Peyer's patch (tissue), 4 donors: ENCODE data around the gene ACTRT1. TPM values are rescaled to one million over a fixed set of nuclear protein-coding genes. Genes with fewer than 3 reads are reported as not detected.

ENCODE experiments used
- DNase-seq, 3 donors: peaks; one replicate each; pipeline ENCODE4 v3.0.0-alpha.2; 2017 to 2019
- H3K27ac ChIP-seq, 4 donors: fragments of 200-600 bp; sonication (generic); one replicate each; pipeline ENCODE4 v1.5.1; 2016 to 2019
- H3K27me3 ChIP-seq, 2 donors: fragments of 200-600 bp; sonication (generic); one replicate each; pipeline ENCODE4 v1.5.1; 2019
- H3K36me3 ChIP-seq, 3 donors: fragments of 200-600 bp; sonication (generic); one replicate each; pipeline ENCODE4 v1.5.1; 2016 to 2019
- H3K4me1 ChIP-seq, 4 donors: fragments of 200-600 bp; sonication (generic); one replicate each; pipeline ENCODE4 v1.5.1; 2016 to 2019
- H3K4me3 ChIP-seq, 4 donors: fragments of 200-600 bp; sonication (generic); 1 replicate in 3 of 4; 2 replicates in 1 of 4; pipeline ENCODE4 v1.5.1; 2016 to 2019; ENCODE audit warnings: mild to moderate bottlenecking in 1 of 4
- H3K9me3 ChIP-seq, 4 donors: fragments of 200-600 bp; sonication (generic); one replicate each; pipeline ENCODE4 v1.5.1; 2016 to 2019; ENCODE audit warnings: mild to moderate bottlenecking in 1 of 4
- POLR2A ChIP-seq, 2 donors: fragments of 450-650 bp; IDR thresholded peaks; one replicate each; pipeline ENCODE4 v1.5.1; 2017; ENCODE audit warnings: antibody characterized with exemption in 2 of 2, mild to moderate bottlenecking in 2 of 2, moderate library complexity in 2 of 2
- total RNA-seq, 4 donors: library from RNA; depleted of rRNA; stranded (reverse); fragments of >200 nt; gene quantifications; one replicate each; pipeline ENCODE4 v1.1.0, GENCODE V29; 2016
- TF ChIP-seq, protein P1 (sequence below), 6 experiments: fragments of 450-650 bp in 4 of 6; fragments of 200-600 bp in 2 of 6; sonication (generic) in 1 of 6; IDR thresholded peaks; one replicate each; pipeline ENCODE4 v1.5.1; 2017 to 2019; ENCODE audit warnings: antibody characterized with exemption in 6 of 6, mild to moderate bottlenecking in 3 of 6, moderate library complexity in 1 of 6

The ACTRT1 gene
- not detected for total RNA-seq

GRCh38 chrX:128052303-128052702 lies at the start of gene ACTRT1:
ACTRT1 (minus strand) TSS chrX:128052403; CDS start chrX:128052206, 197 bp downstream.
- Histone ChIP-seq H3K4me3 (no peak within 1 kb of the TSS), H3K9me3 (no peaks in the 10 kb centered on the region), H3K27me3 (no peaks in the 10 kb centered on the region), H3K36me3 (no peaks in the 10 kb centered on the region), H3K27ac (no peak within 1 kb of the TSS), H3K4me1 (no peaks in the 10 kb centered on the region)
- DNase-seq: no peak
- TF ChIP-seq, protein P1, sequence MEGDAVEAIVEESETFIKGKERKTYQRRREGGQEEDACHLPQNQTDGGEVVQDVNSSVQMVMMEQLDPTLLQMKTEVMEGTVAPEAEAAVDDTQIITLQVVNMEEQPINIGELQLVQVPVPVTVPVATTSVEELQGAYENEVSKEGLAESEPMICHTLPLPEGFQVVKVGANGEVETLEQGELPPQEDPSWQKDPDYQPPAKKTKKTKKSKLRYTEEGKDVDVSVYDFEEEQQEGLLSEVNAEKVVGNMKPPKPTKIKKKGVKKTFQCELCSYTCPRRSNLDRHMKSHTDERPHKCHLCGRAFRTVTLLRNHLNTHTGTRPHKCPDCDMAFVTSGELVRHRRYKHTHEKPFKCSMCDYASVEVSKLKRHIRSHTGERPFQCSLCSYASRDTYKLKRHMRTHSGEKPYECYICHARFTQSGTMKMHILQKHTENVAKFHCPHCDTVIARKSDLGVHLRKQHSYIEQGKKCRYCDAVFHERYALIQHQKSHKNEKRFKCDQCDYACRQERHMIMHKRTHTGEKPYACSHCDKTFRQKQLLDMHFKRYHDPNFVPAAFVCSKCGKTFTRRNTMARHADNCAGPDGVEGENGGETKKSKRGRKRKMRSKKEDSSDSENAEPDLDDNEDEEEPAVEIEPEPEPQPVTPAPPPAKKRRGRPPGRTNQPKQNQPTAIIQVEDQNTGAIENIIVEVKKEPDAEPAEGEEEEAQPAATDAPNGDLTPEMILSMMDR (IDR thresholded peaks at IDR 0.05): no peak
- TF ChIP-seq POLR2A (IDR thresholded peaks at IDR 0.05): no peak

- no peak for TF ChIP-seq POLR2A (IDR thresholded peaks at IDR 0.05)
- TF ChIP-seq, protein P1 (IDR thresholded peaks at IDR 0.05): no peak
- Histone ChIP-seq H3K9me3 (no peaks in the 10 kb centered on the region), H3K36me3 (no peaks in the 10 kb centered on the region), H3K4me1 (no peaks in the 10 kb centered on the region), H3K27ac (no peak overlapping the region), H3K4me3 (no peak overlapping the region), H3K27me3 (no peaks in the 10 kb centered on the region)
- DNase-seq: no peak
These were observed 26.3 kb upstream of the ACTRT1 start for GRCh38 chrX:128078545-128078944.

DNA sequence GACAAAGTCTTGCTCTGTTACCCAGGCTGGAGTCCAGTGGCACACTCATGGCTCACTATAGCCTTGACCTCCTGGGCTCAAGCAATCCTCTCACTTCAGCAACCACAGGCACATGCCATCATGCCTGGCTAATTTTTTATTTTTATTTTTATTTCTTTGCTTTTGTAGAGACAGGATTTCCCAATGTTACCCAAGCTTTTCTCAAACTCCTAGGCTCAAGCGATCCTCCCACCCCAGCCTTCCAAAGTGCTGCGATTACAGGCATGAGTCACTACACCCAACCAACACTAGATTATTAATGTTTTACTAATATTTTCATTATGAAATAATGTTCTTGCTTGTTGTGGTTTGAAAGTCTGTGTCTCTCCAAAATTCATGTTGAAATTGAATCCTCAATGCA lies 5.2 kb upstream of the ACTRT1 start:
- Histone ChIP-seq H3K27ac (no peak overlapping the region), H3K9me3 (no peaks in the 10 kb centered on the region), H3K4me3 (no peak overlapping the region), H3K36me3 (no peaks in the 10 kb centered on the region), H3K4me1 (no peaks in the 10 kb centered on the region), H3K27me3 (no peaks in the 10 kb centered on the region)
- DNase-seq: no peak
- TF ChIP-seq, protein P1 (IDR thresholded peaks at IDR 0.05): no peak
- no peak for TF ChIP-seq POLR2A (IDR thresholded peaks at IDR 0.05)

GRCh38 chrX:128051526-128051925 lies 677 bp downstream of the ACTRT1 start:
- Histone ChIP-seq H3K27ac (no peak overlapping the region), H3K9me3 (no peaks in the 10 kb centered on the region), H3K4me3 (no peak overlapping the region), H3K4me1 (no peaks in the 10 kb centered on the region), H3K27me3 (no peaks in the 10 kb centered on the region), H3K36me3 (no peaks in the 10 kb centered on the region)
- TF ChIP-seq, protein P1 (IDR thresholded peaks at IDR 0.05): no peak
- no peak for TF ChIP-seq POLR2A (IDR thresholded peaks at IDR 0.05)
- DNase-seq: no peak

GRCh38 chrX:128035318-128035717 lies 16.9 kb downstream of the ACTRT1 start:
- no peaks in the 10 kb centered on the region for H3K4me1 ChIP-seq
- TF ChIP-seq, protein P1 (IDR thresholded peaks at IDR 0.05): no peak
- TF ChIP-seq POLR2A (IDR thresholded peaks at IDR 0.05): no peak
- no peak for DNase-seq
- no peaks in the 10 kb centered on the region for H3K9me3 ChIP-seq
- no peaks in the 10 kb centered on the region for H3K36me3 ChIP-seq
- H3K27me3 ChIP-seq: no peaks in the 10 kb centered on the region
- no peak overlapping the region for H3K4me3 ChIP-seq
- H3K27ac ChIP-seq: no peak overlapping the region

DNA sequence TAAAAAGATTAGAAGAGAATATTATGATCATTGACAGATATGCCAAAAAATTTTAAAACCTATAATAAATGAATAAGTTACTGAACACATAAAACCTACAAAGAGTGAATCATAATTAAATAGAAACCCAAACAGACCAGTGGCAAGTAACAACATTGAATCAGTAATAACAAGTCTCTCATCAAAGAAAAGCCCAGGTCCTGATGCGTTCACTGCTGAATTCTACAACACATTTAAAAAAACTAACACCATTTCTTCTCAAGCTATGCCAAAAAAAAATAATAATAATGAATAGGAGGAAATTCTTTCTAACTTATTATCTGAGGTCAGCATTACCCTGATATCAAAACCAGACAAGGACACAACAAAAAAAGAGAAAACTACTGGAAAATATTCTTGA lies 30.6 kb downstream of the ACTRT1 start:
- Histone ChIP-seq H3K4me1 (no peaks in the 10 kb centered on the region), H3K36me3 (no peaks in the 10 kb centered on the region), H3K9me3 (no peaks in the 10 kb centered on the region), H3K27me3 (no peaks in the 10 kb centered on the region), H3K27ac (no peak overlapping the region), H3K4me3 (no peak overlapping the region)
- no peak for DNase-seq
- TF ChIP-seq POLR2A (IDR thresholded peaks at IDR 0.05): no peak
- TF ChIP-seq, protein P1 (IDR thresholded peaks at IDR 0.05): no peak
